Medulla oblongata (tissue), 1 donor: ENCODE results near the gene PTPRR.

Experiments
- DNase-seq: peaks from one replicate; pipeline ENCODE4 v3.0.0-alpha.2; 2015; ENCODE audit errors: extremely low spot score

PTPRR gene

DNA sequence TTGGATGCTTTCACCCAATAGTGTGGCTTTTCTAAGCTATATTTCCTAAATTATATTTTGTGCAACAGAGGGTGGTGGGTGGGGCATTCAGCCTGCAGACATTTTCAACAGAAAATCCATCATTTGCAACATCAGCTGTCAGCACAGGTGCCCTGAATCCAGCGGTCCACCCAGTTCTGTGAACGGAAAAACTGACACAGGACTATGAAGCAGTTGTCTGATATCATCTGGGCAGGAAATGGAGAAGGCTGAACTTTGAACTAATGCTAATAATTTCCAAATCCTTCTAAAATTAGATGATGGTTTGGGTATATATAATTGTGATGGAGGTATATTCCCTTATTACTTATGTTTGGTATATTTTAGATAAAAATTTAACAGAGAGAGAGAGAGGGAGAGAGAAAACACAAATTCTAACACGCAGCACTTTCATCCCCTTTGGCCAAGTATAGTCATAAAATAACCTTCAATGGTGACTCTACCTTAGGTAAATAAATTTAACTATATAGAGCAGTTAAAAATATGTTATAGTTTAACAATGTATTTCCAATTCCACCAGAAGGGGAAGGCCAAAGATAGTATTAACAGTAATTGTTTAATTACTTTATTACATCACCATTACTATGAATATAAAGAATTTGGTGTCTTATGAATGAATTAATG lies 225.0 kb downstream of the PTPRR start:
- DNase-seq: no peak

DNA sequence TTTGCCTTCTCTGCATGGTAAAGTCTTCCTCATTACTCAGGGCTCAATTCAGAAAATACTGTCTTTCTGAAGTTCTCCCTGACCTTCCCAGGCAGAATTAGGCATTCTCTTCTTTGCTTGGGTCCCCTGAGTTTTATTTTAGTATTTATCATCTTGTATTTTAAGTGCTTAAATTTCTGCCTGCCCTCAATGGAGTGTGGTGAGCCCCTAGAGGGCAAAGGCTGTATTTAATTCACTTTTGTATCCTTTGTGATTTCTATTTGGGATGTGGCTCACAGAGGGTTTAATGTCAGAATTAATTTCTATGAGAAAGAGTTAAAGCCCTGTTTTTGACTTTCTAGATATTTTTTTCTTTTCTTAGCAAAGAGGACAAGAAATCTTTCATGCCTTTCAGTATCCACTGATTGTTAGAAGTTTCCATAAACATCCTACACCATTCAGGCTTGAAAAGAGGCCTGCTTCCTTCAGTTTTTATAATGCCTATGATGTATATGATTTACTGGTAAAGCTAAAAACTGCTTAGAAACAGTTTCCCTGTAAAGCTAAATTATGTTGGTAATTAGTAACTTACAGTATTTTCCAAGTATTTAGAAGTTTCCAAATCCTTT lies 227.8 kb downstream of the PTPRR start:
- no peak for DNase-seq

DNA sequence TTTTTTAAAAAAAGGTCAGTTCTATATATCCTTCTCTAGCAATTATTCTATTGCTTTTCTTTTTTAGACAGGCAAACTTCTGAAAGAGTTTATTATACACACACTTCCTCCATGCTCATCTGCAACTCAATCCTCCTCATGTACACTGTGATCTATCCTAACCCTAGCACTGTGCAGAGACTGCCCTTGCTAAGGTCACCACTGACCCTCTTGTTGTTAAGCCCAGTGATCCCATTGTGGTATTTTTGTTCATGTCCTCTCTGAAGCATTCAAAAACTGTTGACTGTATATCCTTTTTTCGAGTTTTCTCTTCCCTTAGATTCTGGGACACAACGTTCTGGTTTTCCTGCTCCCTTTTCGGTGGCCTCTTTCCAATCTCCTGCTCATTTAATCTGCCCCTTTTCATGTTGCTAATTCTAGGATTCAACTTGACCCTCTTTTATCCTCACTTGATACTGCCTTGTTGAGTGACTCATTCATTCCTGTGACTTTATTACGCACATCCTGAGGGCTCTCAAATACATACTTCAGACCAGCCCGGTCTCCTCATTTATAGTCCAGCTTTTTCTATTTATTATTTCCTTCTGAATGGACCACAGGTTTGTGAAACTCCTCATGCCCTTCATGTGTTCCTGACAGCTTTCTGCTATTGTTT lies 229.4 kb downstream of the PTPRR start:
- no peak for DNase-seq

DNA sequence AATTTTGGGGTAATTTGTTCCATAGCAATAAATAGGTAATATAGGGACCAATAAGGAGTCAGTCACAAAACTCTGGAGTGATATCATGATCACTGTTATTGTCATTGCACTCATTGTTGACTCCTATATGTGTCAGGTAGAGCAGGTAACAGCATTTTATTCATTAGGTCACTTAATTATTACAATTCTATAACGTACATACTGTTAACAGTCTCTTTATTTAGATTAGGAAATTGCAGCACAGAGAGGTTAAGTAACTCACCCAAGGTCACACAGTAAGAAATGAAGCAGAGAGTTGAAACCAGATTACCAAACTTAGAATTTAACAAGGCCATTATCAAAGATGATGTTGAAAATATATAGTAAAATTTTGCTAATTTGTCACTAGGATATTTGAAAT lies 233.6 kb downstream of the PTPRR start:
- DNase-seq: no peak

DNA sequence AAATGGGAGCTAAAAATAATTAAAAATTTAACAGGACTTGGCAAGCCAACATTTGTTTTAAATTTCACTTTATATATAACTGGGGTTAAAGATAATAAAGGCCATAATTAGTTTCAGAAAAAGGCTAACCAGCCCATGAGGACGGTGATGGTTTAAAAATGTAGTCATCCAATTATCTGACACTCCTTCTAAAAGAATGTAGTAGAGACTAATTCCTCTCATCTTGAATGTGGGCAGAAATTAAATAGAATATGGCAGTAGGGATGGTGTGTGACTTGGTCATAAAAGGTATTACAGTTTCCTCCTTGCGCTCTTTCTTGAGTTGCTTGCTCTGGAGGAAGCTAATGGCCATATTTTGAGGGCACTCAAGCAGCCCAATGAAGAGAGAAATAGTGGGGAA lies 234.2 kb downstream of the PTPRR start:
- no peak for DNase-seq

DNA sequence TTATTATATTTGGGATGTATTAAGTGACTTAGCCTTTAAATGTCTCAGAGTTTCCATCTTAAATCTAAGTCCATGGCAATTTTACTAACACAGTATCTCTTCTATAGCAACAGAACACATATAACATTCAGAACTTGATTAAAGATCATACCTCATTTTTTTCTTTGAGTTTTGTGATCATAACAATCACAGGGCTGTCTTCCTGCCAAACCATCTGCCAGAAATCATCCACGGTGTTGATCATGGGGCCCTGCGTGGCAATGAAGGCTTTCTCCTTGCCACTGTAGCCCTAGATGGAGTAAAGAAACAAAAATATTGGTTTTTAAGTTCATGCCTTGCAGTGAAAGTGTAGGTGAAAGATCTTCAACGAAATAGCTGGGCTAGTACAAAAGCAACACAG lies 236.6 kb downstream of the PTPRR start:
- DNase-seq: no peak

DNA sequence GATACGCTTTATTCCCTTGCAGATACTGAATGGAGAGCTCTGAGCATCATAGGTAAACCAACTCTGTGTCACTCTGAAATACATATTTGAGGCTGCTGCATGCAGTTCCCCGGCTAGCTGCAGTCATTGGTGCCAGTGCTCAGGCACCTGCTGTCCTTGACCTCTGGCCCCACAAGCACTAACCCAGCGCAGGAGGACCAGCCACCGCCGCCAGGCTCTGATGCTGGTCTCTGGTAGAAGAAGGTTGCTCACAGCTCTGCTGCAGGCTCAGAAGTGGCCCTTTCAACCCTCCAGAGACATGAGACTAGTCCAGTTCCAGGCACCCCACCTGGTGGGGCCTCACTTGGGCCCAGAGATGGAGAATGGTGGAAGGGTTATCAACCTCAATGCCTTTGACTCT lies 248.8 kb downstream of the PTPRR start:
- DNase-seq: no peak

DNA sequence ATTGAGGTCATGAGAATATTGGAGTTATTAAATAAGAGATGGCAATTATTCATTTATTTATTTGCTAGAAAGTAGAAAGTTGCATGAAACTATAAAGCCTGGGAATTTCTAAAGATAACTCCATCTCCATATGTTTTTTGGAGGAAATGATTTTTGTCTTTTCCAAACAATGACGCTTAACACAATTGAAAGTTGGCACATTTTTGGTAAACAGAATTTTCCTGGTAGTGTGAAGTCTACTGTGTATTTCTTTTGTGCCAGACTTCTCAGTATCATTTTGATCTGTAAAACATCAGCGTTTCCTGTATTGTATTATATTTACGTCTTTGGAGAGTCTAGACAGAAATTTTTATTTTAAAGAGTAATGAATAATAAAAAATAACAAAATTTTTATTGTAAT lies 249.6 kb downstream of the PTPRR start:
- DNase-seq: no peak

DNA sequence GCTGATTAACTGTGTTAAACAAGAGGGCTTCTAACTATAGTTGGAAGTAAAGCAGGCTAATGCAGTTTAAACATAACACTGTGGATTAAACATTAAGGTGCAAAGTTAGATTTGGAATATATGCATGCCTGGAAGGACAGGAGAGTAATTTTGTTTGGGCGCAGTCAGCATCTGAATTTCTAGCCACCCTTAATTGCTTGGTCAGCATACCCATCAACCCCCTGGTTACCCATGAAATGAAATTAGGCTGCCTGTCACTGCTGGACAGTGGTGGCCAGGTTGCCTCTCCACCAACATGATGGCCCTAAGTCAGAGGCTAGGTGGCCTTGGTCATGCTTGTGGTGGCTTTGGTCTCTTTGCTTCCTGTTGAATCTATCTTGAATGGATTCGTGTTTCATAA lies 253.3 kb downstream of the PTPRR start:
- DNase-seq: no peak

DNA sequence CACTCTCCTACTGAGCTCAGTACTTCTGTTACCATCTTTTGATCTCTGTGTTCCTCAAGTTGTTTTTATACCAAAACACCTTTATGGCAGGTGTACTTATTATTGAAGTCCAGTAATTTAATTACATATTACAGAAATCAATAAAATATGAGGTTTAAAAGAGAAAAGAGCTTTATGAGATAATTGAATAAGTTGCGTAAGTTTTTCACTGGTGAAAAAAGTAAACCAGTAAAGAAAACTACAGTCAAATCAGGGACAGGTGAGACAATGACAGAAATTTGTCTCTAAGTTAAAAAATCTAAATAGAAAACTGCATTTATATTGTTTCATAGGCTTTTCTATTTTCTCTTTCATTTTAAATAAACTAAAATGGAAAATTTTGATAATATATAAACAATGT lies 254.2 kb downstream of the PTPRR start:
- DNase-seq: no peak

DNA sequence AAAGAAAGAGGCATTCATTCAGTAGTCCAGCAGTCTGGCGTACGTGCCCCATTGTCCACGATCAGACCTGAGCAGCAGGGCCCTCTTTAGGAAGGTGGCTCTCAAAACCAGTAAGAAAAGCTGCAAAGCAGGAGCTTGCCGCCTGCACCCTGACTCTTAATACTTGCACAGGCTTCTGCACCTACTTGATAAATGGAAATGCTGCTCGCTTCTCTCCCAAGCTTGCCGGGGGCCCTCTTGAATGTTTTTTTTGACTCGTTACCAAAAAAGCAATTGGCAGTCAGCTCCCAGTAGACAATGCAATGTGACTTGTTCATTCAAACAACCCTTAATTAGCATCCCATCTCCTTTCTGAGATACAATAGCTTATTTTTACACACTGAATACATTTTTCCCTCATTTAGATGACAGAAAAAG lies 256.1 kb downstream of the PTPRR start:
- DNase-seq: peak; percentile 37

DNA sequence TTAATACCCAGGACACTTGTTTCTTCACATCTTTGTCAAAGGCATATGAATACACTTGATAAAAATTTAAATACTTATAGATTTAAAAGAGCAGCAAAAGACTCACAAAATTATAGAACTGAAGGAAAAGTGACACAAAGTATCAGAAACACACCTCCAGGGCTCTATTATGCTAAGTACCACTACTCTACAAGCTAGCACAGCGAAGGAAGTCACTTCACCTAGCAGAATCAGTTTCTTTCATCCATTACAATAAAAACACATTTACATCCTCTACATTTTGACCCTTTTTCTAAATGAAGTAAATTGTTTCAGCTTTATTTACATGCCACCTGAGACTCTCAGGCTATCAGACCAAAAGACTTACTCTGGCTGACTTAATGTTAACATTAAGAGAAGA lies 256.7 kb downstream of the PTPRR start:
- no peak for DNase-seq

DNA sequence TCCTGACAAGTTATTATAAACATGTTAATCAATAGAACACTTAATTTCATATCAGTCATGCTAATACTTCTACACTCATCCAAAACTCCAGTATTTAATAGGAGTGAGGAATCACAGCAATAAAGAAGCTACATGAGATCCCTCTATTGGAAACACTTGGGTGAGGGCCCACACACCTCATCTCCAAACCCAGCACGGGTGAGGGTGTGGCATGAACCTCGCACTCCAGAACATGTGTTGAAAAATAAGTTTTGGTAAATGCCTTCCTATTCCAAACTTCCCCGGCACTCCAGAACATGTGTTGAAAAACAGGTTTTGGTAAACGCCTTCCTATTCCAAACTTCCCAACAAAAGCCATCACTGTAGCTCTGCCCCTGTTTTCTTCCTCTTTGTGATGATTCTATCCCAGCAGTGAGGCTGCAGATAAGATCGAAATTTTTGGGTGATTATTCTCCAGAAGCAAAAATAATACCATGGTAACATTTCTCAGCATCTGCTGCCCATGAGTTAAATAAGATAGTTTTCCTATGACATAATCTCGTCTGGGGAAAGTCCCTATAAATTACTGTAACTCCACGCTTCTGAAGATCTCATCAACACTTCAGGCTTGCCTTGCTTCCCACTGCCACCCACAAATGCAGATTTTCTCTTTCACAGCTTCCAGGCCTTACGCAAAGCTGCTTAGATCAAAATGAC lies 258.9 kb downstream of the PTPRR start:
- DNase-seq: no peak

DNA sequence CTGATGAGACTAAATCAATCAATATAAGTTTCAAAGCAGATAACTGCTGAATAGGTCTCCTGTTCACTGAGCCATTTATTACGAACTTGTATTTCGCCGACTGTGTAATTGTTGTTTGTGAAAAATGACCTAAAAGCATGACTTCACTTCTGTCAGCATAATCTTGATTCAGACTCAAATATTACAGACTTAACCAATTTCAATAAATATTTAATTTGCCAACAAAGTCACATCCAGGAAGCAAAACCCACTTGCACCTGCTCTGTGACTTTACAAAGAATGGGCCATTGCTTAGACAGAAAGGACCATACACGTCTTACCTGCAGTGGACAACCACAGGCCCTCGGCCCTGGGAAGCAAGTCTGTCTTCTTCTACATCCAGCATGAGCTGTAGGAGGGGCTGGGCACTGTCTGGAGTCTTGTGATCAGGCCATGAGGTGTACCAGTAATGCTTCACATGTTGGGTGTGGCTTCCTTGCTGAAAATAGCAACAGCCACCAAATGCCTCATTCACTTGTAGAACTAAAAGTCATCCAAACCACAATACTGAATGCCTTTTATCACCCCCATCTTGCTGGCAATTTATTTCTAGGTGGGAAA lies 259.8 kb downstream of the PTPRR start:
- no peak for DNase-seq

DNA sequence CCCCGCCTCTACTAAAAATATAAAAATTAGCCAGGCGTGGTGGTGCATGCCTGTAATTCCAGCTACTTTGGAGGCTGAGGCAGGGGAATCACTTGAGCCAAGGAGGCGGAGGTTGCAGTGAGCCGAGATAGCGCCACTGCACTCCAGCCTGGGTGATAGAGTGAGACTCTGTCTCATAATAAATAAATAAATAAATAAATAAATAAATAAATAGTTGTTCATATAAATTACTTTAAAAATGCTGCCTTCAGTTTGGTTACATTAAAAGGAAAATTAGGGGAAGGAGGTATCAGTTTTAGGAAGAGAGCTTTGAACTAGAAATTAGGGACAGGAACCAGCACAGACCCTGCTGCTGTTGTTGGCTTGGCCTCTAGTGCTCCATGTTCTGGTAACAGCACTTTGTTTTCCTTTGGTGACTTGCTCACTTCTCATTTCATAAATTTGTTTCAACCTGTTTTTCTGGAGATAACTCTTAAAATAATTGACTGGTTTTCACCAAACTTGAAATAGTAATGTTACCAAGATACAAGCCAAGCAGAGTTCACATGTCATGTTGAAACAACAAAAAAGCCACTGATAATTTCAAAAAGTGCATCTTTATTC lies 260.4 kb downstream of the PTPRR start:
- DNase-seq: no peak

DNA sequence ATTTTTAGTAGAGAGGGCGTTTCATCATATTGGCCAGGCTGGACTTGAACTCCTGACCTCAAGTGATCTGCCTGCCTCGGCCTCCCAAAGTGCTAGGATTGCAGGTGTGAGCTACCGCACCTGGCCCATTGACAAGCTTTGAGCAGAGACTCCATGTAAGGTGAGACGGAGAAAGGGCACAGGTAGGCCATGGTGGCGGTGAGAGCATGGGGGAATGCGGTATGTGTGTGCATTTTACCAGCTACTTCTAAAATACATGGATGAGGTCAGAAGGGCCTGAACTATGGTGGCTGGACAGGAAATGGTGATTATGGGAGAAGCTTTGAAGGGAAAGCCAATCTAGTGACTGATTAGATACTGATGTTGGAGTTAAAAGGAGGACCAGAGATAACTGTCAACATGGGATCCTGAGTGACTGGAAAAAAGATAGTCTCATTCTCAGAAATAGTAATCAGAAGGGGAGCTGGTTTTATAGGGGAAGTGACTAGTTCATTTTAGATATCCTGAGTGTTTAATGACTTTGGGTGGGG lies 261.4 kb downstream of the PTPRR start:
- no peak for DNase-seq

DNA sequence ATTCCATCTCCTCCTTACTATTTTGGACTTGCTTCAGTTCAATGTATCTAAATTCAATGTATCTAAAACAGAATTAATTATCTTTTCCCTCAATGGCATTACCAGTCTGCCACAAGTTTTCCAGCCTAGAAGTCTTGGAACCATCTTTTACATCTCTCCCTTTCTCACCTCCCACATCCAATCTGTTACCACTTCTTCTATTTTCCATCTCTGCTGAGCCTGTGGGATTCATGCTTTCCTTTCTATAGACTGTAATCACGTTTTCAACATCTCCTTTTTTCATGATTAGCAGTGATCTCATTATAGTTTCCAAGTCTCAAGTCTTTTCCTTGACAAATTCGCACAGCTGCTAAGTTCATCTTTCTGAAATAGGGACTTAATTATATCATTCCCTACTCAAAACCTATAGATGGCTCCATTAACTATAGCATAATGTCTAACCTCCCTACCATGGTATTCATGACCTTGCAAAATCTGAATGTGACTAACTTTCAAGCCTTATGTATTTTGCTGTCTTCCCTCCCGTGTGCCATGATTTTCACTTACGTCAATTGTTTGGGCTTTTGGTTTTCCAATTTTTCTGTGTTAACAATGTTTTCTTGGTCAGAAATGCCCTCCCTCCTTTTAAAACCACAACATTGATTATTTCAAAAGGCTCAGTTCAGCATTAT lies 262.8 kb downstream of the PTPRR start:
- DNase-seq: no peak

DNA sequence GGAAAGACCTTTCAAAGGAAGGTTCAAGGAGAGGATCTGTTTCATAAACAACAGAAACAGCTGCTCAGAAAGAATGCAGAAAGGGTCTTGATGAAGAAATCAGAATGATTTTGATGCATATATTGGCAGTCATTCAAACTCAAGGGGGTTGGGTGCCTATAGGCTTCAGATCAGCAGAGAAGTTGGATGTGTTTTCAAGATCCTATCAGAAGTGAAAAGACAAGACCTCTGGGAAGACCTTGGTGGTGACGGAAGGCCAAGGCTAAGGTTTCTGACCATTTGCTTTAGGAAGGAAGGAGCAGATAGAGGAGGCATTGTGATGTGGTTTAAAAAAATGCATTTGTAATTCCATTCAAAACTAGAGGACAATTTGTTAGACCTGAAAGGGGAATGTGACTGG lies 268.1 kb downstream of the PTPRR start:
- DNase-seq: no peak

DNA sequence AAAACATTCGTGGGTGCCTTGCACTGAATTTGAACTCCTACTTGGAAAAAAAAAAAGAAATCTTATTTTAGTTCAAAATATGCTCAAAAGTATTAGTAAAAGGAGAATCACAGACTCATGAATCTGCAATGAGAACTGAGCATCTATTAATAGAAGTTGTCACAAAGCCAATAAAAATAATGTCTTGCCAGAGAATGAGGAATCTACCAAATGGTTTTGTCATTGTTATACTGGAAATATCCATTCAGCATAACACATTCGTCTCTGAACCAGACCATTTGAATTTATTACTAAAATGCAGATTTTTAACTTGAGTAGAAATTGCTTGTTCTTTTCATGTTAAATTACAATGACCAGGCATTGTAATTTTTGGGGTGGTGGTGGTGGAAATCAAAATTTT lies 271.7 kb downstream of the PTPRR start:
- DNase-seq: no peak

DNA sequence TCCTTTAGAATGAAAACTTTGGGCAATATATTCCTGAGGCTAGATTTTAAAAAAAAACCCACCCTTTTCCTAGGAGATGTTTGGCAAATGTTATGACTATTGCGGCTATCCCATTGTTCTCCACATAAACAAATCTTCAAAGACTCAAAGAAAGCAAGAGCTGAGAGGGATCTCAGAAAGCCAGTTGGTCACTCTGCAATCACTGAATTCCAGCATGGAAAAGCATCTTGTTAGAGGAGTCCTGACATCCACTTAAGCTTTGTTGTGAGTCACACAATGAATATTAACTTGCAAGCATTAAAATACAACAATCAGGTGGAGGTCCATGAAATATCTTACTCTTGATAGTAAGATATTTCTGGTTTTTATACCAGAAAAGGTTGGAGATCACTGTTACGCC lies 272.3 kb downstream of the PTPRR start:
- DNase-seq: no peak

DNA sequence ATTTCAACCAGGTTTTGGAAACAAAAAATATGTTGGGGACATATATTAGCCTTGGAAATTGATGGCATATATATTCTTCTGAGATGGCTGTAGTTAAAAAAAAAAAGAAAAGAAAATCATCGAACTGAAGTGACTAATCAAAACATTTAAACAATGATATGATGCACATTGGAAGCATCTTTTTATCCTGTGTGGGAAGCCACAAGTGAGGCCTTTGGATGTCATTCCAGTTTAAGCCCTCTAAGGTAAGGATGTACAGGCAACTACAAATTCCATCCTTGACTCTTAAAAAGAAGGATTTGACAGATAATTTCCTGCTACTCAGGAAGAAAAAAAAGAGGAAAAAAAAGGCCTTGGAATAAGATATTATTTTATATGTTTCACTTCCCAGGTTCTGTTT lies 273.7 kb downstream of the PTPRR start:
- DNase-seq: no peak
